ENCODE data around the gene P4HA1. TPM values are rescaled to one million over a fixed set of nuclear protein-coding genes. Genes with fewer than 3 reads are reported as not detected.
"Not testable (repeated sequence)": the region's sequence is repeated elsewhere in the genome, so short reads cannot be mapped to it uniquely, and the experiment has no call there.

Gene P4HA1
- polyA plus RNA-seq, result 10 to 100 TPM; 13.4 to 20.9 (median 20.4) TPM

DNA sequence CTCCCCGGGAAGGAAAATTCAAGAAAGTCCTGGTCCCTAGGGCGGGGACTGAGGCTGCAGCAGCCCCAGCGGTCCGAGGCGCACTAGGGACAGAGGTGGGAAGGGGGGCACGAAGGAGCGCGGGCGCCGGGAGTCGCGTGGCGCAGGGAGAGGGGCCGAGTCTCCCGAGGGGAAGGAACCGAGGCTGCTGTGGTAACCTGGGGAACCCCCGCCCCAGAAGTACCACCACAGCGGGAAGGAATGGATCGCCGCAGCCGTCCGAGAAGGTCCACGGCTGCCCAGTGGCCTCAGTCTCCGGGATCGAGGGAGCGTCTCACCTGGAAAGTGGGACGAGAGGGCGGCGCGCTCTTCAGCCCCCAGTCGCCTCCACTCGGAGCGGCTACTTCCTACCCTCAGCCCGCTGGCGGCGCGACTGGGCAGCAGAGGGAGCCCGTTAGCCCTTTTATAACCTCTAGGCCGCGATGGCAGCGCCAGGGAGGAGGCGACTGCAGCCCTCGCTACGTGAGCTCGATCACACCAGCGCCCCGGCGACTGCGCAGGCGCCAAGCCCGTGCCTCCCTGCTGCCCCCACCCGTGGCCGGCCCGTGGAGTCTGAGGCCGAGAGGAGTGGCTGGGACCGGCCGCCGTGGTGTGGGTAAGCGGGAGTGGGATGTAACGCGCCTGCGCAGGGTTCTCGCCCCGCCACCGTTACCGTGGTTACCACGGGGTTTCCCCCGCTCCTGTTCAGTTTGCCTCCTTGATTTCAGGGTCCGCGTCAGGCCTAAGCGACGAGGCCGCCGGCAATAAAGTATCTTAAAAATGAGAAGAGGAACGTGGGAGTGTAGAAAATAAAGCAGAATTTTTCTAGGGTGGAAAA, at the start of gene P4HA1:
Gene P4HA1, minus strand, starts transcription at position 418 of the 856 bp plus-strand sequence. CDS start 21,983 bp downstream, outside the sequence.
- 0% methylated on average over 63 to 75 of the region's 75 CpGs for WGBS, 3 donors
- peak within 1 kb of the TSS; percentile 21 for H3K27ac ChIP-seq (ENCODE audit: low read depth, low read length)

- WGBS, 3 donors, result 87 to 91% (median 91%) methylated on average over 3 of the region's 3 CpGs
- H3K27ac ChIP-seq (ENCODE audit: low read depth, low read length), result no peak overlapping the region
These were observed 44.9 kb upstream of the P4HA1 start for GRCh38 chr10:73141603-73142002.

- H3K27ac ChIP-seq (ENCODE audit: low read depth, low read length), result no peak overlapping the region
- WGBS, 3 donors, result 53 to 68% (median 59%) methylated on average over 2 of the region's 2 CpGs
These were observed 42.6 kb upstream of the P4HA1 start for GRCh38 chr10:73139251-73139650.

GRCh38 chr10:73136627-73137026, 40.0 kb upstream of the P4HA1 start:
- WGBS, 3 donors, result 89 to 95% (median 89%) methylated on average over 2 of the region's 2 CpGs
- H3K27ac ChIP-seq (ENCODE audit: low read depth, low read length), result no peak overlapping the region

- WGBS, 3 donors, result 92 to 95% (median 93%) methylated on average over 3 of the region's 3 CpGs
- H3K27ac ChIP-seq (ENCODE audit: low read depth, low read length), result no peak overlapping the region
These were observed 38.1 kb upstream of the P4HA1 start for GRCh38 chr10:73134727-73135126.

- 87 to 98% (median 96%) methylated on average over 2 of the region's 2 CpGs for WGBS, 3 donors
These were observed 35.4 kb upstream of the P4HA1 start for GRCh38 chr10:73131913-73132686.

GRCh38 chr10:73131301-73131700, 34.6 kb upstream of the P4HA1 start:
- no peak overlapping the region for H3K27ac ChIP-seq (ENCODE audit: low read depth, low read length)
- 49 to 62% (median 62%) methylated on average over 2 of the region's 2 CpGs for WGBS, 3 donors

More at GRCh38 chr10:73131913-73132686, 35.4 kb upstream of the P4HA1 start:
- no peak overlapping the region for H3K27ac ChIP-seq (ENCODE audit: low read depth, low read length)

- WGBS, 3 donors, result 94 to 100% (median 97%) methylated on average over 2 of the region's 2 CpGs
- no peak overlapping the region for H3K27ac ChIP-seq (ENCODE audit: low read depth, low read length)
These were observed 29.7 kb upstream of the P4HA1 start for GRCh38 chr10:73126343-73126742.

GRCh38 chr10:73119952-73120351, 23.3 kb upstream of the P4HA1 start:
- 66 to 95% (median 94%) methylated on average over 4 of the region's 4 CpGs for WGBS, 3 donors
- no peak overlapping the region for H3K27ac ChIP-seq (ENCODE audit: low read depth, low read length)

DNA sequence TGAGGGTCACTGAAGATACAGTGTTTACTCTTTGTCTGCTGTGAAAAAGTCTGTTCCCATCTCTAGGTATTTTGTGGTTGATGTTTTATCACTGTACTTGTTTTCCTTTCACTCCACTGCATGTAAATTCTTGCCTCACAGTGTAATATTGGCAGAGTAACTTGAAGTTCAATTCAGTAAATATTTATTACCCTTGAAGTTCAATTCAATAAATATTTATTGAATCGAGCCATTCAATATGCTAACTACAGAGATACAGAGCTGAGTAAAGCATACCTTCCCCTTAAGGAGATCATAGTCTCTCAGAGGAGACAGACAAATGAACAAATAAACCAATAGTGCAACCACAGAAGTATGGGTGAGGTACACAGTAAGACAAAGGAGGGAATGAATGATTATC, 22.8 kb upstream of the P4HA1 start:
- H3K27ac ChIP-seq (ENCODE audit: low read depth, low read length), result no peak overlapping the region
- WGBS, 3 donors, result 42 to 96% (median 92%) methylated on average over 1 of the region's 1 CpG

DNA sequence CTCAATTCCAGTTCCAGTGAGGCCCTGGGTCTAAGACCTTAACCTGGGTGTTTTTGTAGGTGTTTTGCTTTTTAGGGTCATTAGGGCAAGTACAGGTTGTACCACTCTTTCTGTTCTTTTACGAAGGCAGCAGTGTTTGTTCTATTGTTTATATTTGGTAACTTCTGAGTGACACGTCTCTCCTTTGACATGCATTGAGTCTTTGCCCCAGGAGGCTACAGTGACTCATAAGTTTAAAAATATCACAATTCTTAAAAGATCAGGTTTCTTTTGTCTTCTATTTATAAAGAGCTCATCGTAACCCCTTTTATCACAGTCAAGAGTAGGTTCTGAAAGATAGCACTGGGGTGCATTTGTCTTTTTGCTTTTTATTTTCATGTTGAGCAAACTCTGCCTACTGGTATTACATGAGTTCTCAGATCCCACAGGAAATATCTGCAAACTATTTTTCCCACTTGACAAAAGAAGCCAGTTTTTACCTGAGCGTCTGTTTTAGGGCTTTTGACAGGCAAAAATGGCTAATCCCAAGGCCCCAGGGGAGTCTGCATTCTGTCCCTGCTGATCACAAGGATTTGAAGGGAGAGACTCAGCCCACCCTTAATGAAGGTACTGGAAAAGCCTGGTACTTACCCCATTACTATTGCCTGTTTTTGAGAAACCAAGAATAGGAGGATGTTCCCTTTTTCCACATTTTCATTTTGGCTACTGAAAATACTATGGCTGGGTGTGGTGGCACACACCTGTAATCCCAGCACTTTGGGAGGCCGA, 21.5 kb upstream of the P4HA1 start:
- H3K27ac ChIP-seq (ENCODE audit: low read depth, low read length), result no peak overlapping the region
- WGBS, 3 donors, result 63 to 68% (median 65%) methylated on average over 5 of the region's 5 CpGs

GRCh38 chr10:73116017-73116416, 19.4 kb upstream of the P4HA1 start:
- WGBS, 3 donors, result 96 to 100% (median 96%) methylated on average over 1 of the region's 1 CpG
- no peak overlapping the region for H3K27ac ChIP-seq (ENCODE audit: low read depth, low read length)

GRCh38 chr10:73113551-73113950, 16.9 kb upstream of the P4HA1 start:
- WGBS, 3 donors, result 56 to 84% (median 69%) methylated on average over 1 of the region's 1 CpG
- no peak overlapping the region for H3K27ac ChIP-seq (ENCODE audit: low read depth, low read length)

GRCh38 chr10:73112032-73112431, 15.4 kb upstream of the P4HA1 start:
- 95 to 97% (median 95%) methylated on average over 13 of the region's 13 CpGs for WGBS, 3 donors
- H3K27ac ChIP-seq (ENCODE audit: low read depth, low read length), result not testable (repeated sequence)

DNA sequence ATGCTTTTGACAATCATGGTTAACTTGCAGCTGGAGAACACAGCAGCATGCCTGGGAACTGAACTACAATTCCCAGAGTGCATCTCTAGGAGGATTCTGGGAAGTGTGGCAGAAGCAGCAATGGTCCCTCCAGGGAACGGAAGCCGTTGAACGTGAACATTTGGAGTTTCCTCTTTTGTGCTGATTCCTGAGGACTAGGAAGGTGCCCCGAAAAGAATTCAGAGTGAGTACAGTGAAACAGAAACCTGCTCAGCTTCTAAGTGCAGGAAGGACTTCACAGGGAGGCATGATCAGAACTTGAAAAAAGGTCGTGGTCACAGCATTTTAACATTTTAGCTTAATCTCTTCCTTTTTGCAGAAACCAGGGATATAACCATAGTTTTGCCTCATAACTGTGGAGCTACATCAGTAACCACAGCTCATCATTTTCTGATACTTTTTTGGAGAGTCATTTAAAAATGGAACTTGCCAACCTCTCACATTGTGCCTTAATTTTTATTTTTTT, 13.7 kb upstream of the P4HA1 start, which contains the start of gene NUDT13:
Gene NUDT13, plus strand, starts transcription at position 111 of the 505 bp plus-strand sequence. CDS start 3,911 bp downstream, outside the sequence.
- 0 to 1% (median 1%) methylated on average over 5 of the region's 5 CpGs for WGBS, 3 donors
- no peak within 1 kb of the TSS for H3K27ac ChIP-seq (ENCODE audit: low read depth, low read length)

GRCh38 chr10:73109248-73109652, 12.6 kb upstream of the P4HA1 start:
- WGBS, 3 donors, result 85 to 98% (median 96%) methylated on average over 4 of the region's 4 CpGs

GRCh38 chr10:73106301-73106700, 9.6 kb upstream of the P4HA1 start:
- no peak overlapping the region for H3K27ac ChIP-seq (ENCODE audit: low read depth, low read length)
- WGBS, 3 donors, result 95 to 97% (median 96%) methylated on average over 3 of the region's 3 CpGs

More at GRCh38 chr10:73109248-73109652, 12.6 kb upstream of the P4HA1 start:
- not testable (repeated sequence) for H3K27ac ChIP-seq (ENCODE audit: low read depth, low read length)

DNA sequence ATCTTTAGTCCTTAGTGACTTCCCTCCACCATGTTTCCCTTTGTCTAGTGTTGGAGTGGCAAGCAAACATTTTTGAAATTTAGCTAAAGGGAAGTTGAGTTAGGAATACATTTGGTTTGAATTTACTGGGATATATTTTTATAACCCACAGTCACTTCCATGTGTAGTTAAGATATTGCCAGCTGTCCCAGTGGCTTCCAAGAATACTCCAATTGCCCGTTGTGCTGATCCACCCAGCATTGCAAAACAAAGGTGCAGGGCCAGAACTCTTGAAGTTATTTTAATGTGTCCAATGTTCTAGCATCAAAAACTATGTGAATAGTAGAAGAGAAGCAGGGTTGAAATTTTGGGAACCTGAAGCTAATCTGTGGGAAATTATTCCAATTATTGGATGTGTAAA, 2.5 kb upstream of the P4HA1 start:
- H3K27ac ChIP-seq (ENCODE audit: low read depth, low read length), result no peak overlapping the region
- 63 to 86% (median 83%) methylated on average over 1 of the region's 1 CpG for WGBS, 3 donors
